Measurements from ENCODE around the gene ZBTB46.
"Not testable (repeated sequence)": the region's sequence is repeated elsewhere in the genome, so short reads cannot be mapped to it uniquely, and the experiment has no call there.

GRCh38 chr20:63799127-63799526 is 31.9 kb downstream of the ZBTB46 start:
- TF ChIP-seq CTCF (IDR thresholded peaks at IDR 0.05 in 2 of 3, conservative IDR thresholded peaks at IDR 0.05 in 1 of 3; ENCODE audit: control insufficient read depth in 2 of 3, extremely low read depth in 1 of 3, insufficient read depth in 1 of 3, low read depth in 3 of 3, low read length in 3 of 3); EZH2 (IDR thresholded peaks at IDR 0.05; ENCODE audit: borderline replicate concordance, control insufficient read depth, low read depth, low read length); POLR2A (IDR thresholded peaks at IDR 0.05; ENCODE audit: low read depth, low read length); EP300 (IDR thresholded peaks at IDR 0.05; ENCODE audit: borderline replicate concordance in 1 of 2, control insufficient read depth in 1 of 2, low read depth in 2 of 2, low read length in 2 of 2): not testable (repeated sequence)

Measured in GM12878 (cell line).